Endothelial cell of umbilical vein (primary cell): ENCODE measurements around the gene AMDHD2. TPM values are rescaled to one million over a fixed set of nuclear protein-coding genes. Genes with fewer than 3 reads are reported as not detected.
"Not testable (repeated sequence)": the region's sequence is repeated elsewhere in the genome, so short reads cannot be mapped to it uniquely, and the experiment has no call there.

Source experiments
- BruUV-seq: library from RNA; stranded (reverse); fragments of 400-500 nt; replicated peaks from 2 replicates; lab custom pipeline; 2021; lab: Mats Ljungman, UMichigan
- CTCF ChIA-PET: fragments of 300-600, 350-600 bp; sonication (Branson Sonifier 250); formaldehyde crosslinking; loops from one replicate; lab custom pipeline; 2021; ENCODE audit warnings: antibody characterized with exemption, inconsistent platforms; lab: Charles Lee
- POLR2A ChIA-PET: fragments of 300-600, 350-600 bp; sonication (Branson Sonifier 250); formaldehyde crosslinking; loops from one replicate; lab custom pipeline; 2021; ENCODE audit warnings: antibody characterized with exemption, inconsistent platforms; lab: Charles Lee
- DNase-seq: peaks from one replicate; pipeline ENCODE4 v3.0.0-alpha.2; 2011; ENCODE audit warnings: low read depth, low spot score
- FAIRE-seq: peaks from 2 replicates; lab custom pipeline; 2011; peaks lifted over from hg19 to GRCh38; lab: Jason Lieb, UNC
- H2AFZ ChIP-seq: 2 replicates; pipeline ENCODE4 v1.6.0; 2012; ENCODE audit warnings: low read depth, low read length, control low read depth, inconsistent platforms
- H3K27ac ChIP-seq: 2 replicates; pipeline ENCODE4 v1.5.1; 2011; ENCODE audit warnings: low read depth, mild to moderate bottlenecking, control low read depth, low read length, moderate library complexity; ENCODE audit not compliant: insufficient read depth
- H3K27me3 ChIP-seq, 2 experiments: 2 replicates each; pipeline versions ENCODE4 v1.6.0 to v1.6.1; 2011; ENCODE audit warnings: low read length in 2 of 2, mixed read lengths in 1 of 2; ENCODE audit not compliant: control insufficient read depth in 2 of 2, insufficient read depth in 2 of 2
- H3K36me3 ChIP-seq, 2 experiments: 2 replicates in 1 of 2; 3 replicates in 1 of 2; pipeline ENCODE4 v1.5.1; 2011; ENCODE audit warnings: low read length in 2 of 2, mild to moderate bottlenecking in 1 of 2, moderate library complexity in 1 of 2; ENCODE audit not compliant: control insufficient read depth in 2 of 2, insufficient read depth in 2 of 2; ENCODE audit errors: extremely low read depth in 1 of 2
- H3K4me1 ChIP-seq: 3 replicates; pipeline ENCODE4 v1.5.1; 2011; ENCODE audit warnings: mild to moderate bottlenecking, low read length; ENCODE audit not compliant: control insufficient read depth, insufficient read depth; ENCODE audit errors: extremely low read depth
- H3K4me2 ChIP-seq: 2 replicates; pipeline ENCODE4 v1.6.1; 2011; ENCODE audit warnings: low read length, control low read depth, mixed read lengths; ENCODE audit not compliant: insufficient read depth
- H3K4me3 ChIP-seq, 3 experiments: fragments of 200-600 bp in 1 of 3; sonication (generic), shearing (Covaris generic) in 1 of 3; replicated peaks in 1 of 3; 2 replicates each; pipeline ENCODE4 v1.5.1; 2011 to 2016; ENCODE audit warnings: control low read depth in 3 of 3, low read length in 3 of 3, mild to moderate bottlenecking in 2 of 3, inconsistent platforms in 1 of 3, low read depth in 1 of 3, moderate library complexity in 1 of 3; ENCODE audit not compliant: insufficient read depth in 1 of 3
- H3K79me2 ChIP-seq: 2 replicates; pipeline ENCODE4 v1.6.0; 2012; ENCODE audit warnings: low read length, inconsistent platforms; ENCODE audit not compliant: control insufficient read depth, insufficient read depth
- H3K9ac ChIP-seq: replicated peaks from 2 replicates; pipeline ENCODE3; 2011; ENCODE audit warnings: low read length, control low read depth; ENCODE audit not compliant: insufficient read depth; ENCODE audit errors: extremely low read depth
- H3K9me1 ChIP-seq: replicated peaks from 3 replicates; pipeline ENCODE4 v1.6.0; 2011; ENCODE audit warnings: mild to moderate bottlenecking, low read length; ENCODE audit not compliant: control insufficient read depth, insufficient read depth; ENCODE audit errors: extremely low read depth
- H3K9me3 ChIP-seq: replicated peaks from 2 replicates; pipeline ENCODE4 v1.5.1; 2012; ENCODE audit warnings: low read length, inconsistent platforms; ENCODE audit not compliant: control insufficient read depth, insufficient read depth
- H4K20me1 ChIP-seq: replicated peaks from 2 replicates; pipeline ENCODE3; 2011; ENCODE audit warnings: mild to moderate bottlenecking, low read length; ENCODE audit not compliant: control insufficient read depth, insufficient read depth; ENCODE audit errors: extremely low read depth
- dilution Hi-C: fragments of 300-500 bp; cut with MboI; formaldehyde crosslinking; loops from one replicate; pipeline ENCODE4 v1.15.0; 2019; ENCODE audit warnings: low sequenced_read_pairs; ENCODE audit not compliant: extremely low pct_ligation_motif_present
- intact Hi-C: fragments of 100-400 bp; cut with micrococcal nuclease; formaldehyde crosslinking; loops from one replicate; pipeline ENCODE4 v1.10.0; 2022
- microRNA counts: library from miRNA; unstranded; fragments of <30 nt; microRNA quantifications from one replicate; lab custom pipeline; 2016
- microRNA-seq: library from miRNA; unstranded; fragments of <30 nt; microRNA quantifications from one replicate; pipeline ENCODE4 v1.2.0, GENCODE V29; 2021; ENCODE audit warnings: borderline number of aligned reads, borderline replicate concordance
- polyA plus RNA-seq, 4 experiments: library from polyadenylated mRNA; depleted of rRNA in 3 of 4; stranded (reverse) in 3 of 4; unstranded in 1 of 4; fragments of >200 nt; gene quantifications; 2 replicates each; pipeline versions ENCODE4 v1.2.1 to v1.2.3, GENCODE V29; 2011 to 2012; ENCODE audit warnings: missing spikeins in 1 of 4
- small RNA-seq: library from RNA; depleted of rRNA; stranded (forward); fragments of <200 nt; gene quantifications from one replicate; pipeline ENCODE3, GENCODE V24; 2012; ENCODE audit warnings: low replicate concordance, low read depth; ENCODE audit not compliant: insufficient read depth, insufficient read length
- total RNA-seq: library from RNA; stranded (reverse); gene quantifications from 2 replicates; pipeline ENCODE4 v1.2.3, GENCODE V29; 2021

AMDHD2 gene
- total and polyA plus RNA-seq, 2 donors (not counting 3 experiments of a cell fraction or from before 2014, with no cell fraction given): 39.4 to 59.5 TPM

DNA sequence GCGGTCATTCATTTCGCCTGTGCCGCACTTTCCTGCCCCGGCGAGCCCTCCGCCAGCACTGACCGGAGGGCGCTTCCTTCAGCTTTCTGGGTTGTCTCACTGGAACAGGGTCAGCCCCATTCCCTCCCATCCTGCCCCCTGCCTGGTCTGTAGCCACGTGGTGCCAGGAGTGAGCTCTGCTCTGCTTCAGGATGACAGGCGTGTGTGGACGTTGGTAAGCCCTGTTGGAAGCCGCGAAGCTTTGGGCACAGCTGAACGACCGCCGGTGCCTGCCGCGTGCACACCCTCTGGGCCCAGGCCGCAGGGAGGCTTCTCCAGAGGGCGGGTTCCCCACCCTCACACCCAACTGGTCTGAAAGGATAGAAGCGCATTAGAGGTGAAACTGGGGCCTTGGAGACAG is 60.6 kb downstream of the AMDHD2 start:
- H3K79me2 ChIP-seq, CTCF ChIA-PET, H3K9me3 ChIP-seq, H3K9ac ChIP-seq, H3K4me1 ChIP-seq, H3K36me3 ChIP-seq, POLR2A ChIA-PET, H4K20me1 ChIP-seq, H3K4me3 ChIP-seq, dilution Hi-C loops, H3K27ac ChIP-seq, H3K9me1 ChIP-seq, BruUV-seq, H3K27me3 ChIP-seq, H3K4me2 ChIP-seq, intact Hi-C loops, H2AFZ ChIP-seq, DNase-seq: not testable (repeated sequence)
- peak; percentile 28 for FAIRE-seq

MicroRNAs encoded within 50 kb of the gene (microRNA counts, 767-probe panel; counts per million panel counts)
- 723 counts per million, percentile 96 among the panel's probes with 10 or more counts for microRNA hsa-miR-3178 (lab: Ali Mortazavi, UCI)

Small RNA genes within 50 kb of the gene (microRNA-seq; reads per million reads assigned to microRNA genes)
- gene MIR3178: not detected

Small RNA genes within 50 kb of the gene (small RNA-seq; reads per million reads assigned to genes)
- not detected for gene AC093525.1
- gene MIR3178: not detected

Other genes with a start within 250 kb of the AMDHD2 start
- gene ABCA3, start 179.6 kb upstream of the AMDHD2 start, total RNA-seq: 25.5 and 36.0 TPM in 2 replicates
- gene ABCA3, start 179.6 kb upstream of the AMDHD2 start, polyA plus RNA-seq: 13.5 and 16.7 TPM in 2 replicates
- gene CCNF, start 90.9 kb upstream of the AMDHD2 start, total RNA-seq: 46.6 and 48.9 TPM in 2 replicates
- 12.8 and 13.9 TPM in 2 replicates for gene CCNF, start 90.9 kb upstream of the AMDHD2 start, polyA plus RNA-seq
- gene TEDC2, start 60.3 kb upstream of the AMDHD2 start, total RNA-seq: 12.7 and 15.2 TPM in 2 replicates
- 7.6 and 8.8 TPM in 2 replicates for gene TEDC2, start 60.3 kb upstream of the AMDHD2 start, polyA plus RNA-seq
- 0.15 TPM in 1 of 2 replicates, not detected in the other for gene NTN3, start 49.1 kb upstream of the AMDHD2 start, total RNA-seq
- not detected in 2 replicates for gene NTN3, start 49.1 kb upstream of the AMDHD2 start, polyA plus RNA-seq
- gene TBC1D24, start 45.2 kb upstream of the AMDHD2 start, total RNA-seq: 17.3 and 22.8 TPM in 2 replicates
- 8.1 and 10.6 TPM in 2 replicates for gene TBC1D24, start 45.2 kb upstream of the AMDHD2 start, polyA plus RNA-seq
- 187 and 194 TPM in 2 replicates for gene ATP6V0C, start 6.4 kb upstream of the AMDHD2 start, total RNA-seq
- 122 and 146 TPM in 2 replicates for gene ATP6V0C, start 6.4 kb upstream of the AMDHD2 start, polyA plus RNA-seq
- not detected in 2 replicates for gene CEMP1, start 11.0 kb downstream of the AMDHD2 start, total RNA-seq
- not detected in 2 replicates for gene CEMP1, start 11.0 kb downstream of the AMDHD2 start, polyA plus RNA-seq
- 37.3 and 40.8 TPM in 2 replicates for gene PDPK1, start 17.6 kb downstream of the AMDHD2 start, total RNA-seq
- 19.9 and 22.4 TPM in 2 replicates for gene PDPK1, start 17.6 kb downstream of the AMDHD2 start, polyA plus RNA-seq
- gene KCTD5, start 162.2 kb downstream of the AMDHD2 start, total RNA-seq: 30.8 and 32.2 TPM in 2 replicates
- 42.0 and 61.4 TPM in 2 replicates for gene KCTD5, start 162.2 kb downstream of the AMDHD2 start, polyA plus RNA-seq
- 0.53 and 0.60 TPM in 2 replicates for gene PRSS27, start 199.9 kb downstream of the AMDHD2 start, total RNA-seq
- gene PRSS27, start 199.9 kb downstream of the AMDHD2 start, polyA plus RNA-seq: 0.33 and 0.53 TPM in 2 replicates
- 483 and 492 TPM in 2 replicates for gene SRRM2, start 232.3 kb downstream of the AMDHD2 start, total RNA-seq
- gene SRRM2, start 232.3 kb downstream of the AMDHD2 start, polyA plus RNA-seq: 270 and 296 TPM in 2 replicates